ENCODE results near the gene NT5C3B.

- TF ChIP-seq CTCF (IDR thresholded peaks at IDR 0.05; ENCODE audit: low read depth, low read length, missing input control) = no peak
- TF ChIP-seq FOXA1 (IDR thresholded peaks at IDR 0.05) = no peak
Observed at GRCh38 chr17:41835800-41836549, at the start of gene NT5C3B.

All from liver (tissue), 2 donors.